GM19328 (cell line): ENCODE measurements around the gene PLCH2.

Source experiments
- ATAC-seq: cut with Tn5 transposase; IDR thresholded peaks from one replicate; pipeline ENCODE4 v1.9.1; 2021; ENCODE audit warnings: mild to moderate bottlenecking, moderate library complexity; ENCODE audit not compliant: unreplicated experiment

The PLCH2 gene

GRCh38 chr1:2508751-2509150 is 32.7 kb downstream of the PLCH2 start:
- ATAC-seq, result no peak

GRCh38 chr1:2509589-2509988 is 33.5 kb downstream of the PLCH2 start:
- ATAC-seq, result no peak

GRCh38 chr1:2510366-2511155 is 34.5 kb downstream of the PLCH2 start:
- no peak for ATAC-seq

- no peak for ATAC-seq
These were observed 36.9 kb downstream of the PLCH2 start for GRCh38 chr1:2512862-2513421.

GRCh38 chr1:2513939-2514652 is 38.0 kb downstream of the PLCH2 start:
- no peak for ATAC-seq

- no peak for ATAC-seq
These were observed 39.0 kb downstream of the PLCH2 start for GRCh38 chr1:2514863-2515762.

- ATAC-seq, result no peak
These were observed 39.6 kb downstream of the PLCH2 start for GRCh38 chr1:2515763-2516080.

GRCh38 chr1:2516124-2516523 is 40.0 kb downstream of the PLCH2 start:
- no peak for ATAC-seq

GRCh38 chr1:2516946-2517345 is 40.9 kb downstream of the PLCH2 start:
- ATAC-seq, result no peak

- ATAC-seq, result no peak
These were observed 41.9 kb downstream of the PLCH2 start for GRCh38 chr1:2517966-2518365.

GRCh38 chr1:2518528-2518927 is 42.4 kb downstream of the PLCH2 start:
- no peak for ATAC-seq

- no peak for ATAC-seq
These were observed 43.1 kb downstream of the PLCH2 start for GRCh38 chr1:2519029-2519685.

GRCh38 chr1:2519729-2520128 is 43.6 kb downstream of the PLCH2 start:
- no peak for ATAC-seq

GRCh38 chr1:2520206-2520605 is 44.1 kb downstream of the PLCH2 start:
- ATAC-seq, result no peak

GRCh38 chr1:2520806-2521205 is 44.7 kb downstream of the PLCH2 start:
- no peak for ATAC-seq

GRCh38 chr1:2522230-2522629 is 46.1 kb downstream of the PLCH2 start:
- no peak for ATAC-seq

GRCh38 chr1:2523191-2523890 is 47.3 kb downstream of the PLCH2 start:
- no peak for ATAC-seq

- ATAC-seq, result no peak
These were observed 48.0 kb downstream of the PLCH2 start for GRCh38 chr1:2523891-2524609.

- ATAC-seq, result no peak
These were observed 49.5 kb downstream of the PLCH2 start for GRCh38 chr1:2525572-2525919.
